ENCODE results near the gene DAG1. TPM values are rescaled to one million over a fixed set of nuclear protein-coding genes. Genes with fewer than 3 reads are reported as not detected.
A peak's percentile ranks its signal among the peaks of the same experiment; 100 is the strongest.

DAG1 gene
- total and polyA plus RNA-seq, 2 donors (not counting 1 experiment from before 2014, with no cell fraction given): 48.7 TPM

DNA sequence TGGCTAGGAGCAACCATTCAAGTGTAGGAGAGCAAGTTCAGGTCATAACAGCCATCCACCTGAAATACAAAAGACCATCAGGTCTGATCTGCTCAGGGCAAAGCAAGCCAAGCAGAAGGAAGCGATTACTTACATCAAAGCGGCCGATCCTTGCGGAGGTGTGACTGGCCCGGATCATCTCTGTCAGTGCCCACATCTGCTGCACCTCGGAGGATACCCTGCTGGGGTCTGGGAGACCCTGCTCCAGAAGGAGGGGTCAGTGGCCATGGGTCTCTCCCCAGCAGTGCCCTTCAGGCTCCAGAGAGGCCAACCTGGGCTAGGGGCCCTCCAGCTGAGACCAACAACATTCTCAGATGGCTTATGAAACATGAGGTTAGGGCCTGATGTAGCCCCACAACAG is 45.3 kb upstream of the DAG1 start:
- Histone ChIP-seq H2AFZ (ENCODE audit: low read length) (no peak overlapping the region), H3K4me3 (replicated peaks in 1 of 4; ENCODE audit: control extremely low read depth in 1 of 4, insufficient read depth in 1 of 4, low read depth in 3 of 4, low read length in 4 of 4) (no peak overlapping the region), H3K27ac (ENCODE audit: insufficient read depth, low read length) (no peak overlapping the region), H3K4me1 (ENCODE audit: control insufficient read depth, extremely low read depth, insufficient read depth, low read length) (peaks cover 20% of the 10 kb centered on the region), H3K9ac (ENCODE audit: insufficient read depth, low read length) (no peak overlapping the region), H3K4me2 (ENCODE audit: extremely low read depth, insufficient read depth, low read length) (no peak overlapping the region), H3K79me2 (ENCODE audit: control insufficient read depth, insufficient read depth, low read length) (no peaks in the 10 kb centered on the region), H3K9me3 (ENCODE audit: control insufficient read depth, insufficient read depth, low read depth, low read length) (no peaks in the 10 kb centered on the region), H3K27me3 (ENCODE audit: control insufficient read depth, insufficient read depth, low read length) (no peaks in the 10 kb centered on the region), H3K36me3 (ENCODE audit: control insufficient read depth, insufficient read depth, low read length) (peaks cover 2% of the 10 kb centered on the region), H4K20me1 (ENCODE audit: control insufficient read depth, extremely low read depth, insufficient read depth, low read length) (no peaks in the 10 kb centered on the region)
- DNase-seq (ENCODE audit: low read depth in 2 of 2): no peak
- no peak for TF ChIP-seq EZH2 (IDR thresholded peaks at IDR 0.05; ENCODE audit: low read length, missing control alignments)
- TF ChIP-seq, protein P1, sequence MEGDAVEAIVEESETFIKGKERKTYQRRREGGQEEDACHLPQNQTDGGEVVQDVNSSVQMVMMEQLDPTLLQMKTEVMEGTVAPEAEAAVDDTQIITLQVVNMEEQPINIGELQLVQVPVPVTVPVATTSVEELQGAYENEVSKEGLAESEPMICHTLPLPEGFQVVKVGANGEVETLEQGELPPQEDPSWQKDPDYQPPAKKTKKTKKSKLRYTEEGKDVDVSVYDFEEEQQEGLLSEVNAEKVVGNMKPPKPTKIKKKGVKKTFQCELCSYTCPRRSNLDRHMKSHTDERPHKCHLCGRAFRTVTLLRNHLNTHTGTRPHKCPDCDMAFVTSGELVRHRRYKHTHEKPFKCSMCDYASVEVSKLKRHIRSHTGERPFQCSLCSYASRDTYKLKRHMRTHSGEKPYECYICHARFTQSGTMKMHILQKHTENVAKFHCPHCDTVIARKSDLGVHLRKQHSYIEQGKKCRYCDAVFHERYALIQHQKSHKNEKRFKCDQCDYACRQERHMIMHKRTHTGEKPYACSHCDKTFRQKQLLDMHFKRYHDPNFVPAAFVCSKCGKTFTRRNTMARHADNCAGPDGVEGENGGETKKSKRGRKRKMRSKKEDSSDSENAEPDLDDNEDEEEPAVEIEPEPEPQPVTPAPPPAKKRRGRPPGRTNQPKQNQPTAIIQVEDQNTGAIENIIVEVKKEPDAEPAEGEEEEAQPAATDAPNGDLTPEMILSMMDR (conservative IDR thresholded peaks at IDR 0.05 in 1 of 2, IDR thresholded peaks at IDR 0.05 in 1 of 2; ENCODE audit: low read depth in 1 of 2, low read length in 2 of 2): no peak

DNA sequence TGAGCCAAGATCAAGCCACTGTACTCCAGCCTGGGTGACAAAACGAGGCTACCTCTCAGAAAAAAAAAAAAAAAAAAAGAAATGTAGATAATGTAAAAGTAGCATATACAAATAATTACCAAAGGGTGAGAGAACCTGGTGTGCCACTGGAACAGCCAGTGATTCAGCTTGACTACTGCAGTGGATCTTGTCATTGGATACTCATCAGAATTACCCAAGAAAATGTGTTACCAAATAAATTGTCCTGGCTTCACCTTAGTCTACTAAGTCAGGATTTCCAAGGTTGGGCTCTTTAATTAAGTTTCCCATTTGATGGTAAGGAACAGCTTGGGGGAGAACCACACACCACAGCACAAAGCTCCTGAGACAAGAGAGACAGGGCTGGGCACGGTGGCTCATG is 42.5 kb upstream of the DAG1 start:
- no peaks in the 10 kb centered on the region for H3K79me2 ChIP-seq (ENCODE audit: control insufficient read depth, insufficient read depth, low read length)
- H3K4me1 ChIP-seq (ENCODE audit: control insufficient read depth, extremely low read depth, insufficient read depth, low read length): peaks cover 6% of the 10 kb centered on the region
- H3K9me3 ChIP-seq (ENCODE audit: control insufficient read depth, insufficient read depth, low read depth, low read length): no peaks in the 10 kb centered on the region
- no peaks in the 10 kb centered on the region for H4K20me1 ChIP-seq (ENCODE audit: control insufficient read depth, extremely low read depth, insufficient read depth, low read length)
- no peak overlapping the region for H3K4me2 ChIP-seq (ENCODE audit: extremely low read depth, insufficient read depth, low read length)
- H3K9ac ChIP-seq (ENCODE audit: insufficient read depth, low read length): no peak overlapping the region
- H2AFZ ChIP-seq (ENCODE audit: low read length): no peak overlapping the region
- TF ChIP-seq, protein P1 (conservative IDR thresholded peaks at IDR 0.05 in 1 of 2, IDR thresholded peaks at IDR 0.05 in 1 of 2; ENCODE audit: low read depth in 1 of 2, low read length in 2 of 2): no peak
- TF ChIP-seq EZH2 (IDR thresholded peaks at IDR 0.05; ENCODE audit: low read length, missing control alignments): no peak
- H3K27me3 ChIP-seq (ENCODE audit: control insufficient read depth, insufficient read depth, low read length): no peaks in the 10 kb centered on the region
- DNase-seq (ENCODE audit: low read depth in 2 of 2): no peak
- H3K4me3 ChIP-seq (replicated peaks in 1 of 4; ENCODE audit: control extremely low read depth in 1 of 4, insufficient read depth in 1 of 4, low read depth in 3 of 4, low read length in 4 of 4): no peak overlapping the region
- H3K27ac ChIP-seq (ENCODE audit: insufficient read depth, low read length): no peak overlapping the region
- H3K36me3 ChIP-seq (ENCODE audit: control insufficient read depth, insufficient read depth, low read length): peaks cover 2% of the 10 kb centered on the region

DNA sequence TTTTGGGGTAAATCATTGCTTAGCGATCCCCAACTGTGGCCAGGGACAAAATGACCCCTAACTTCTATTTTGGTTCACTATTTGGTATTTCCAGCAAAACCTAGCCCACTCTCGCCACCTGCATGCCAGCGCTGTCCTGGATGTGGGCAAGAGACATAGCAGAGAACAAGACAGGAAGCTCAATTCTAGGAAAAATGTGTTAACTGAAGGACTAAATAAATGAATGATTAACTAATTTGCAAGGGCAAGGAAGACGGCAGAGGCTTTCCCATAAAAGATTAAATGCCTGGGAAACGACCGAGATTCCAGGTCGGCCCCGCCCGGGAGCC is 41.4 kb upstream of the DAG1 start:
- Histone ChIP-seq H3K79me2 (ENCODE audit: control insufficient read depth, insufficient read depth, low read length) (no peaks in the 10 kb centered on the region), H3K36me3 (ENCODE audit: control insufficient read depth, insufficient read depth, low read length) (peaks cover 2% of the 10 kb centered on the region), H2AFZ (ENCODE audit: low read length) (peak overlapping the region; percentile 99), H3K4me3 (replicated peaks in 1 of 4; ENCODE audit: control extremely low read depth in 1 of 4, insufficient read depth in 1 of 4, low read depth in 3 of 4, low read length in 4 of 4) (peak overlapping the region; percentile 69 to 86 (median 77)), H3K27ac (ENCODE audit: insufficient read depth, low read length) (peak overlapping the region; percentile 74), H3K4me1 (ENCODE audit: control insufficient read depth, extremely low read depth, insufficient read depth, low read length) (no peaks in the 10 kb centered on the region), H3K4me2 (ENCODE audit: extremely low read depth, insufficient read depth, low read length) (peak overlapping the region; percentile 97), H3K9ac (ENCODE audit: insufficient read depth, low read length) (peak overlapping the region; percentile 75), H3K27me3 (ENCODE audit: control insufficient read depth, insufficient read depth, low read length) (no peaks in the 10 kb centered on the region), H3K9me3 (ENCODE audit: control insufficient read depth, insufficient read depth, low read depth, low read length) (no peaks in the 10 kb centered on the region), H4K20me1 (ENCODE audit: control insufficient read depth, extremely low read depth, insufficient read depth, low read length) (no peaks in the 10 kb centered on the region)
- no peak for DNase-seq (ENCODE audit: low read depth in 2 of 2)
- TF ChIP-seq, protein P1 (conservative IDR thresholded peaks at IDR 0.05 in 1 of 2, IDR thresholded peaks at IDR 0.05 in 1 of 2; ENCODE audit: low read depth in 1 of 2, low read length in 2 of 2): no peak
- TF ChIP-seq EZH2 (IDR thresholded peaks at IDR 0.05; ENCODE audit: low read length, missing control alignments): no peak
